GM06990 (cell line): ENCODE results near the gene TINAGL1.

Experiments used
- DNase-seq: peaks from one replicate; pipeline ENCODE4 v3.0.0-alpha.2; 2011; ENCODE audit not compliant: insufficient read length; ENCODE audit errors: extremely low read depth
- H3K27me3 ChIP-seq: replicated peaks from 2 replicates; pipeline ENCODE4 v1.6.0; 2011; ENCODE audit warnings: low read length; ENCODE audit not compliant: control insufficient read depth, insufficient read depth
- H3K36me3 ChIP-seq: 2 replicates; pipeline ENCODE4 v1.5.1; 2011; ENCODE audit warnings: low read length; ENCODE audit not compliant: control insufficient read depth, insufficient read depth
- H3K4me3 ChIP-seq: replicated peaks from 2 replicates; pipeline ENCODE4 v1.5.1; 2011; ENCODE audit warnings: low read depth, mild to moderate bottlenecking, control low read depth, low read length
- CTCF ChIP-seq: IDR thresholded peaks from 2 replicates; pipeline ENCODE4 v1.5.1; 2011; ENCODE audit warnings: low read length, control low read depth, mild to moderate bottlenecking, inconsistent platforms; ENCODE audit not compliant: insufficient read depth, poor library complexity, severe bottlenecking

The TINAGL1 gene

GRCh38 chr1:31587720-31588423 lies 11.6 kb downstream of the TINAGL1 start:
- no peaks in the 10 kb centered on the region for H3K36me3 ChIP-seq
- H3K4me3 ChIP-seq, result no peak overlapping the region
- peak; percentile 91 for TF ChIP-seq CTCF
- peaks cover 2% of the 10 kb centered on the region; the same call in 1 of the 2 replicates for H3K27me3 ChIP-seq
- peak; percentile 30 for DNase-seq

GRCh38 chr1:31588751-31589515 lies 12.6 kb downstream of the TINAGL1 start:
- Histone ChIP-seq H3K4me3 (no peak overlapping the region), H3K36me3 (no peaks in the 10 kb centered on the region), H3K27me3 (peaks cover 2% of the 10 kb centered on the region; the same call in 1 of the 2 replicates)
- no peak for DNase-seq
- TF ChIP-seq CTCF, result no peak

- no peak for TF ChIP-seq CTCF
- Histone ChIP-seq H3K4me3 (no peak overlapping the region), H3K36me3 (no peaks in the 10 kb centered on the region), H3K27me3 (0 out of 2 replicates have a peak, but pooled peaks cover 2% of the 10 kb centered on the region)
- DNase-seq, result no peak
Measured at GRCh38 chr1:31591425-31592093, 15.2 kb downstream of the TINAGL1 start.

GRCh38 chr1:31592132-31592531 lies 15.8 kb downstream of the TINAGL1 start:
- DNase-seq, result no peak
- Histone ChIP-seq H3K36me3 (no peaks in the 10 kb centered on the region), H3K4me3 (no peak overlapping the region), H3K27me3 (0 out of 2 replicates have a peak, but pooled peaks cover 2% of the 10 kb centered on the region)
- no peak for TF ChIP-seq CTCF

GRCh38 chr1:31593136-31593665 lies 16.9 kb downstream of the TINAGL1 start:
- Histone ChIP-seq H3K4me3 (no peak overlapping the region), H3K36me3 (no peaks in the 10 kb centered on the region), H3K27me3 (0 out of 2 replicates have a peak, but pooled peaks cover 2% of the 10 kb centered on the region)
- no peak for TF ChIP-seq CTCF
- no peak for DNase-seq
